ENCODE data around the gene DNAH12. TPM values are rescaled to one million over a fixed set of nuclear protein-coding genes. Genes with fewer than 3 reads are reported as not detected.

The DNAH12 gene
- polyA plus RNA-seq, 1 of the 3 experiments (the other 2 are of a cell fraction) = 0.03 TPM

GRCh38 chr3:57292159-57292896 lies 251.8 kb downstream of the DNAH12 start, which contains the start of gene ASB14:
ASB14 (minus strand) TSS chr3:57292685; CDS start chr3:57292033, 652 bp downstream.
- Histone ChIP-seq H3K36me3 (replicated peaks in 1 of 2; ENCODE audit: control insufficient read depth in 1 of 2, insufficient read depth in 2 of 2, low read length in 1 of 2) (no peaks in the 10 kb centered on the region), H3K4me1 (ENCODE audit: control insufficient read depth in 1 of 2, insufficient read depth in 2 of 2, low read depth in 1 of 2, low read length in 1 of 2) (peaks cover 0 to 3% of the 10 kb centered on the region in 2 experiments; a peak in 2 of 4 replicates), H3K9me2 (no peaks in the 10 kb centered on the region), H3K27me3 (ENCODE audit: insufficient read depth) (no peaks in the 10 kb centered on the region), H3K4me2 (no peak within 1 kb of the TSS), H3K9ac (no peak within 1 kb of the TSS), H3K79me2 (ENCODE audit: insufficient read depth) (no peaks in the 10 kb centered on the region), H3K27ac (ENCODE audit: low read depth in 2 of 2, low read length in 1 of 2) (no peak within 1 kb of the TSS), H2AFZ (ENCODE audit: low read depth) (no peak within 1 kb of the TSS), H3K4me3 (ENCODE audit: low read depth in 2 of 2, low read length in 1 of 2) (no peak within 1 kb of the TSS), H3F3A (replicated peaks; ENCODE audit: insufficient read depth) (no peaks in the 10 kb centered on the region), H4K20me1 (ENCODE audit: insufficient read depth) (no peaks in the 10 kb centered on the region), H3K9me3 (no peaks in the 10 kb centered on the region)
- DNase-seq = no peak
- POLR2A ChIA-PET = no interaction called here
- WGBS (ENCODE audit: low lambda C conversion rate) = 92% methylated on average over 1 of the region's 1 CpG
- TF ChIP-seq RCOR1 (IDR thresholded peaks at IDR 0.05; ENCODE audit: low read length) (no peak), MXI1 (IDR thresholded peaks at IDR 0.05; ENCODE audit: low read depth, low read length) (no peak), FOSL2 (IDR thresholded peaks at IDR 0.05; ENCODE audit: borderline replicate concordance, low read depth) (no peak), RFX5 (IDR thresholded peaks at IDR 0.05; ENCODE audit: low read length) (no peak), CTCF (IDR thresholded peaks at IDR 0.05) (no peak), ZBTB33 (IDR thresholded peaks at IDR 0.05; ENCODE audit: borderline replicate concordance, low read depth) (no peak), USF2 (IDR thresholded peaks at IDR 0.05; ENCODE audit: borderline replicate concordance, low read depth, low read length) (no peak), EZH2phosphoT487 (IDR thresholded peaks at IDR 0.05; ENCODE audit: borderline replicate concordance, low read depth) (no peak), SMC3 (IDR thresholded peaks at IDR 0.05; ENCODE audit: low read depth, low read length) (no peak), MAX (IDR thresholded peaks at IDR 0.05; ENCODE audit: low read depth) (no peak), GABPA (IDR thresholded peaks at IDR 0.05; ENCODE audit: low read depth) (no peak)
- CTCF ChIA-PET = no interaction called here
